ENCODE measurements around the gene UNC5B.

Gene UNC5B

GRCh38 chr10:71321386-71321785, 109.0 kb downstream of the UNC5B start:
- DNase-seq = no peak

GRCh38 chr10:71323407-71323806, 111.0 kb downstream of the UNC5B start:
- DNase-seq = peak; percentile 70 to 79

- no peak for DNase-seq
Measured at GRCh38 chr10:71324743-71325142, 112.4 kb downstream of the UNC5B start.

GRCh38 chr10:71325267-71325666, 112.9 kb downstream of the UNC5B start:
- DNase-seq = no peak

GRCh38 chr10:71326464-71326881, 114.1 kb downstream of the UNC5B start:
- DNase-seq = no peak

GRCh38 chr10:71330789-71331404, 118.5 kb downstream of the UNC5B start:
- DNase-seq = no peak

- no peak for DNase-seq
Measured at GRCh38 chr10:71331736-71332135, 119.4 kb downstream of the UNC5B start.

- no peak for DNase-seq
Measured at GRCh38 chr10:71332466-71332865, 120.1 kb downstream of the UNC5B start.

GRCh38 chr10:71333129-71333887, 120.9 kb downstream of the UNC5B start:
- peak; percentile 94 to 99 for DNase-seq

- no peak for DNase-seq
Measured at GRCh38 chr10:71334221-71334791, 121.9 kb downstream of the UNC5B start.

GRCh38 chr10:71335173-71335708, 122.9 kb downstream of the UNC5B start:
- peak in 1 of 2 donors; percentile 49 for DNase-seq

- no peak for DNase-seq
Measured at GRCh38 chr10:71336632-71337031, 124.3 kb downstream of the UNC5B start.

GRCh38 chr10:71337219-71337701, 124.9 kb downstream of the UNC5B start:
- no peak for DNase-seq

- no peak for DNase-seq
Measured at GRCh38 chr10:71338728-71339495, 126.5 kb downstream of the UNC5B start.

GRCh38 chr10:71339796-71340589, 127.6 kb downstream of the UNC5B start:
- peak; percentile 50 to 55 for DNase-seq

- no peak for DNase-seq
Measured at GRCh38 chr10:71342573-71343391, 130.4 kb downstream of the UNC5B start.

- DNase-seq = peak; percentile 94 to 95
Measured at GRCh38 chr10:71343392-71343773, 131.0 kb downstream of the UNC5B start.

- no peak for DNase-seq
Measured at GRCh38 chr10:71344154-71344925, 132.0 kb downstream of the UNC5B start.

GRCh38 chr10:71344993-71345480, 132.7 kb downstream of the UNC5B start:
- peak; percentile 91 to 98 for DNase-seq

GRCh38 chr10:71345694-71346093, 133.3 kb downstream of the UNC5B start:
- DNase-seq = no peak
